Fibroblast of the conjunctiva (primary cell): ENCODE measurements around the gene VWA5B1.
"Not testable (repeated sequence)": the region's sequence is repeated elsewhere in the genome, so short reads cannot be mapped to it uniquely, and the experiment has no call there.

Experiments used
- DNase-seq: peaks from one replicate; pipeline ENCODE4 v3.0.0-alpha.2; 2010; ENCODE audit warnings: low read depth

Gene VWA5B1, protein sequence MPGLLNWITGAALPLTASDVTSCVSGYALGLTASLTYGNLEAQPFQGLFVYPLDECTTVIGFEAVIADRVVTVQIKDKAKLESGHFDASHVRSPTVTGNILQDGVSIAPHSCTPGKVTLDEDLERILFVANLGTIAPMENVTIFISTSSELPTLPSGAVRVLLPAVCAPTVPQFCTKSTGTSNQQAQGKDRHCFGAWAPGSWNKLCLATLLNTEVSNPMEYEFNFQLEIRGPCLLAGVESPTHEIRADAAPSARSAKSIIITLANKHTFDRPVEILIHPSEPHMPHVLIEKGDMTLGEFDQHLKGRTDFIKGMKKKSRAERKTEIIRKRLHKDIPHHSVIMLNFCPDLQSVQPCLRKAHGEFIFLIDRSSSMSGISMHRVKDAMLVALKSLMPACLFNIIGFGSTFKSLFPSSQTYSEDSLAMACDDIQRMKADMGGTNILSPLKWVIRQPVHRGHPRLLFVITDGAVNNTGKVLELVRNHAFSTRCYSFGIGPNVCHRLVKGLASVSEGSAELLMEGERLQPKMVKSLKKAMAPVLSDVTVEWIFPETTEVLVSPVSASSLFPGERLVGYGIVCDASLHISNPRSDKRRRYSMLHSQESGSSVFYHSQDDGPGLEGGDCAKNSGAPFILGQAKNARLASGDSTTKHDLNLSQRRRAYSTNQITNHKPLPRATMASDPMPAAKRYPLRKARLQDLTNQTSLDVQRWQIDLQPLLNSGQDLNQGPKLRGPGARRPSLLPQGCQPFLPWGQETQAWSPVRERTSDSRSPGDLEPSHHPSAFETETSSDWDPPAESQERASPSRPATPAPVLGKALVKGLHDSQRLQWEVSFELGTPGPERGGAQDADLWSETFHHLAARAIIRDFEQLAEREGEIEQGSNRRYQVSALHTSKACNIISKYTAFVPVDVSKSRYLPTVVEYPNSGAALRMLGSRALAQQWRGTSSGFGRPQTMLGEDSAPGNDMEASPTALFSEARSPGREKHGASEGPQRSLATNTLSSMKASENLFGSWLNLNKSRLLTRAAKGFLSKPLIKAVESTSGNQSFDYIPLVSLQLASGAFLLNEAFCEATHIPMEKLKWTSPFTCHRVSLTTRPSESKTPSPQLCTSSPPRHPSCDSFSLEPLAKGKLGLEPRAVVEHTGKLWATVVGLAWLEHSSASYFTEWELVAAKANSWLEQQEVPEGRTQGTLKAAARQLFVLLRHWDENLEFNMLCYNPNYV

DNA sequence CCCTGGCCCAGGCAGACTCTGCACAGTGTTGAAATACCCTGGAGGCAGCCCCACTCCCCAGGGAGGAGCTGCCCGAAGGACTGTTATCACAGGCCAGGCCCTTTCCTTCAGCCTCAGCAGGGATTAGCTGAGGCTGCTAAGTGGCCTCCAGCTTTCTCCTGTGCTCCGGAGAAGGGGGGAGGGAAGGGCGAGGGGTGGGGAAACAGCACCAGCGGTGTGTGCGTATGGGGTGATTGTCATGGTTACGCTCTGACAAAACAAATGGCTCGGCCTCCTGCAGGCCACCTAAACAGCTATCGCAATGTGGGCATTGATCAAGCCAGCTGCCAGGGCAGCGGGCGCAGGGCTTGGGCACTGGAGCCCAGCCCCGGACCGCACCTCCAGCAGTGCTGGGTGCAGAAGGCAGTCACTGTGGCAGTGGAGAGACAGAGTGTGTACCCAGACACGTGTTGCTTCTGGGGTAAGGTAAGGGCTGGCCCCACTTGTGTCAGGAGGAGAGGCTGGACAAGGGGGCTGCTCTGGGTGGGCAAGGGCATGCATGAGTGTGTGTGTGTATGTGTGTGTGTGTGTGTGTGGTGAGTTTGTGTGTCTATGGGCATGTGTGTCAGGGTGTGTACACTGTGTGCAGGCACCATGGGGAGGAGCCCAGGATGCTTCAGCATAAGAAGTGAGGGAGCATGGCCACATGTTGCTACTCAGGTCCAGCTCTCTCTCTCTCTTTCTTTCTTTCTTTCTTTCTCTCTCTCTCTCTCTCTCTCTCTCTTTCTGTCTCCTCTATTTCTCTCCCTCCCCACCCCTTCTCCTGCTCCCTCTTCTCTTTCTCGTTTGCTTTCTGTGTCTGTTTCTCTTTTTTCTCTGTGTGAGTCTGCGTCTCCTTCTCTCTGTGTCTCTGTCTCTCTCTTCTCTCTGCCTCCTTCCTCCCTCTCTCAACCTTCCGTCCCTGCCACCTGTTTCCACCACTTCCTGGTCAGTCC lies at the start of gene VWA5B1:
Gene VWA5B1, plus strand, starts transcription at position 252 of the 974 bp plus-strand sequence. CDS start 19,727 bp downstream, outside the sequence.
- no peak for DNase-seq

DNA sequence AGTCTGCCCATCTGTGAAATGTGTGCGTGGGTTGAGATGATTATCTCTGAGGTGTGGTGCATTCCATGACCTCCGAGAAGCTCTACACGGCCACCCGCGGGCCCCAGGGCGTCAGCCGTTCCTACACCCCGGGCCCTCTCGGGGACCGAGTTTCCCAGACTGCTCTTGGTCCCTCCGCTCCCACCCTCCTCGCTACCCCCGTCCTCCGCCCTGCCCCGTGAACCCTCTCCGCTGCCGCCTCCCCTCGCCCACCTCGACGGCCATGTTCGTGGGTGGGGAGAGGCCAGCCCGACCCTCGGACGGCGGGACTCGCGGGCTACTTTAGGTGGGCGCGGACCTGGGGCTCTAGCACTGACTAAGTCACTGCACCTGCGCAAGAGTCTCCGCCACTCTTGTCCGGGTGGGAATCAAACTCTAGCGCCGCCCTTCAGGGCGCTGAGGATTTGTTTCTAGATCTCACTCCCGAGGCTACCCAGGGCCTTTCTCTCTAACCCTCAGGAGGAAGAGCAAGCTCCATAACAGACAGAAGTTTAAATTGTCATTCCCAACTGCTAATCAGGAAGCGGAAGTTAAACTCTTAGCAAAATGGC lies 47.7 kb upstream of the VWA5B1 start:
- DNase-seq, result no peak

DNA sequence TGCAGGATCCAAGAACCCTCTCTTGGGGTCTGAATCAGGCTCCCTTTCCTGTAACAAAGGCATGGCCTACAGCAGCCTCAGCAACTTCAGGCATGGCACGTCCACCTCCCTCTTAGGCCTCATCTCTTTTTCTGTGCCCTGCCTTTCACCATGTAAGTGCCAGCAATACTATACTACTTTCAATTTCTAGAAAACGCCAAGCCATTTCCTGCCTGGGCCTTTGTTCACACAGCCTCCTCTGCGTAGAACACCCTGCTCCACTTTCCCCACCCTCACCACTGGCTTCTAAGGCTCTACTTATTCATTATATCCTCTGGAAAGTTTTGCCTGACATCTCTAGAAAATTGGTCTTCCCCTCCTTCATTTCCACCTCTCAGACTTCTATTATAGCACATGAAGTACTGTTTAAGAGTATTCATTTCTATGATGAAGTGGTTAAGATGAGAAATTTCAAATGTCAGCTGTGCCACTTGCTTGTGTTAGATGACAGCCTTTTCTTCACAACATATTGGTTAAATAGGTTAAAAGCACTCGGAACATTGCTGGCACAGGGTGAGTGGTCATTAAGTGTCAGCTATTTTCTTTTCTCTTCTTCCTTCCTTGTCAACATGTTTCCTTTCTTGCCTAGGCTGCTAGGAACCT lies 41.6 kb upstream of the VWA5B1 start:
- no peak for DNase-seq

DNA sequence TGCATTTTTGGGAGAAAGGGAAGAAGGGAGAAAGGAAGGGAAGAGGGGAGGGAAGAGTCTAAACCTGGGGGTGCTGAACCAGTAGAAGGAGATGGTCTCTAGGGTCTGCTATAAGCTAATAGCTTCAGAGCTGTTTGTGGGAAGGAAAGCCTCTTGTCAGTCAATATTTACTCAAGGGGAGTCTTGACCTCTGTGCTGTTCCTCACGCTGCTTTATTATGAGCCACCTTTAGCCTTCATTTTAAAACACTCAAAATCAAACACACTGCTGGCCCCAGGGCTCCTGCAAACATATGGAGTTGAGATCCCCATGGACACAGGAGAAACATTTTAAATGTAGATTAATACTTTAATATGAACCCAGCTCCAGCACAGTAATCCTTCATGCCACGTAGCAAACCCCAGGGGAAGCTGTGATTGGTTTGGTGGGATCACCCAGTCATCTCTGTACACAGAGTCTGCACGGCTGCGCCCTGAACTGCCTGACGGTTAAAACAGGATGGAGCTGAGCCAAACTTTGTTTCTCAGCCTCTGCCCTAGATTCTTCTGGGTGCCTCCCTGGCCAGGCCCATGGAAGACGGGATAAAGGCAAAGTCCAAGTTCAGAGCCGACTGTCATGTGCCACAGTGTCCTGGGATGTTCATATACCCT lies 40.2 kb upstream of the VWA5B1 start:
- peak; percentile 4 for DNase-seq

DNA sequence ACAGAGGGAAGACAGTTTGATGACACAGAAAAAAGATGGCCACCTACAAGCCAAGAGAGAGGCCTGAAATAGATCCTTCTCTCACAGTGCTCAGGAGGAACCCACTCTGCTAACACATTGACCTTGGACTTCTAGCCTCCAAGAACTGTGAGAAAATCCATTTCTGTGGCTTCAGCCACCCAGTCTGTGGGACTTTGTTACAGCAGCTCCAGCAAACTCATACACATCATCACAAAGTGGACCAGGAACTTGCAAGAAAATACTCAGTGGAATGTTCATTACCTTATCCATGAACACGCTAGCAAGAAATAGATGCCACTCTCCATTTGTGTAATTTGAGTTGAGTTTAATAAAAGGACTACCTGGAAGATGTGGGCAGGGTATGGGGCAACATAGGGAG lies 38.1 kb upstream of the VWA5B1 start:
- no peak for DNase-seq

DNA sequence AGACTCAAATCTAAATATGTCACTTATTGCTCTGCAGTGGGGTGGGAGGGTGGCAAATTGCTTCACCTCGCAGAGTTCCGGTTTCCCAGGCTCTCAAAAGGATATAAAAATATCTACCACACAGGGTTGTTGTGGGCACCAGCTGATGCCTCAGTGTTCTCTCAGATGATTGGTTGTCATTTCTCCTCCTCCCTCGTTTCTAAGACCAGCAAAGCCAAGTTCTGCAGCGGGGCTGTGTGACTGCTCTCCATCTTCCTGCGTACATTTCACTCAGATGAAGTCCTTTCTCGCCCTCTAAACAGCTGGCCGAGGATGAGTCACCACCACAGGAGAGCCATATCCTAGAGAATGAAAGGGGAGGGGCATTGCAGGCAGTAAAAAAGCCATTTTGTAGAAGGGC lies 35.0 kb upstream of the VWA5B1 start:
- DNase-seq, result no peak

DNA sequence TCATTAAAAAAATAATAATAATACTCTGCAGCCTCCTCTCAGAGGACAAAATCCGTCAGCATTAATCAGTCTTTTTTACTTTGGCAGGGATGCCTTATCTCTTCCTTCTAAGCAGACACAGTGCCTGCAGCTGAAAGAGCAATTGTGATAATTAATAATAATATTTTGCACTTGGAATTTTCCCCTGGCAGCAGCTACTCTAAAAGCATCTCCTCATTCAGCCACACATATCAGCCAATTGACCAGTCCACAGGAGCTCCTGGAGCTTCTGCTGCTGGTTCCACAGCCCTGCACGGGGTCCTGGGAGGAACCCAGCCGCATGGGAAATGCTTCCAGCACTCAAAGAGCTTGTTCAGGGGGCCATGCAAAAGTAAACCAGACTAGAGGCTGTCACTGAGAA lies 31.0 kb upstream of the VWA5B1 start:
- no peak for DNase-seq

DNA sequence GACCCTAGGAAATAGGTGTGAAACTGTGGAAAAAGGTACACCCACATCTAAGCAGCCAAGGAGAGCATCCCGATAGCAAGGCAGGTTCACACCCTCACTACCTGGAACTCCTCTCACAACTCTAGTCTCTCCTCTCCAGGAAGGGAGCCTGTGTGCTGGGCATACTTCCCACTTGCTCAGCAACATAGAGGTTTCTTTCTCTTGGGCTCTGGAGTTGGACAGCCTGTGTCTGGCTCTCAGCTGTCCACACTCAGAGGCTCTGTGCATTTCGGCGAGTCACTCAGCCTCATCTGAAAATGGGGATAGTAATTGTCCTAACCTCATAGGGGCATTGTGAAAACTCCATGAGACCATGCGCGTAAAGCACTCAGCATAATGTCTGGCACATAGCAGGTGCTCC lies 29.6 kb upstream of the VWA5B1 start:
- no peak for DNase-seq

DNA sequence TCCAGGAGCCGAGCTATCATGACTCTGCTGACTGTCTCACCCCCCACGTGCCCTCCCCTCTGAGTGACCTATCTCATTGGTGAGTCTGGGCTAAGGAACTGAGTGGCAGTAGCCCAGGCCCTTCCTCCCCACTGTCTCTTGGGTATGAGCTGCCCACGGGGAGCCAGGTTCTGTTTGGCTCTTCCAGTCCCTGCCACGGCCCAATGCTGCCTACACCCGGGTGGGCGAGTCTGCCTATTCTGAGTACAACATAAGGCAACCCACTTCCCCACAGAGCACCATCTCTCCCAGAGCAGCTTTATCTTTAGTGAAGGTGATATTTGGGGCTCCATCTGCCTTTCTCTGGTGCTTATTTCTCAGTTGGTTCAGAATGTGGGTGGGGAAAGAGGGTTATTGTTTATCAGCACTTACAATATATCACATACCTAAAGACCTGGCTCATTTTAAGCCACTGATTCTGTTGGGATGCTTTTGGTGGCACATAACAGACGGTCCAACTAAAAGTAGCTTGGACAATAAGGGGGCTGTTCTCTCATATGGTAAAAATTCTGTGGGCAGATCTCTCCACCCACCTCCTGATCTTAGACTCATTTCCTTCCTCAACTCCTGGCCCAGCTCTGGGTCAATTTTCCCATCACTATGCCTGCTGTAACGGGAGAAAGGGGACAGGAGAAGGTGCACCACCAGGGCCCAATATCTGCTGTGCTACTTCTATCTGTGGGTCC lies 27.7 kb upstream of the VWA5B1 start:
- no peak for DNase-seq

DNA sequence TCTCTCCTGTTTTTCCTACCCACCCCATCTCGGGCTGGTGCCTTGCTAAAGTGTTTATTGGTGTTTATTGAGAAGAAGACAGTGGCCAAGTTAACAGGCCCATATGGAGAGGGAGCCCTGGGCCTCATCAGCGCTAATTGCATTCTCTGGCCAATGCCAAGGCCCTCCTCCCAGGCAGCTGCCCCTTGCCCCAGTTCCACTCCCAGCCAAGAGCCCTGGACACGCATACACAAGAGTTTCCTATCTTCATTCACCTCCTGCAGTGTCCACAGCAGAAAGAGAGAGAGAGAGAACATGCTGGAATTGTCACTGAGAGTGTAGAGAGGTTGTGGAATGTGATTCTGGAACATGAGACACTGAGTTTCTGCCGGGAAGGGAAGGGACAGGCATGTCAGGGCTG lies 25.4 kb upstream of the VWA5B1 start:
- no peak for DNase-seq

DNA sequence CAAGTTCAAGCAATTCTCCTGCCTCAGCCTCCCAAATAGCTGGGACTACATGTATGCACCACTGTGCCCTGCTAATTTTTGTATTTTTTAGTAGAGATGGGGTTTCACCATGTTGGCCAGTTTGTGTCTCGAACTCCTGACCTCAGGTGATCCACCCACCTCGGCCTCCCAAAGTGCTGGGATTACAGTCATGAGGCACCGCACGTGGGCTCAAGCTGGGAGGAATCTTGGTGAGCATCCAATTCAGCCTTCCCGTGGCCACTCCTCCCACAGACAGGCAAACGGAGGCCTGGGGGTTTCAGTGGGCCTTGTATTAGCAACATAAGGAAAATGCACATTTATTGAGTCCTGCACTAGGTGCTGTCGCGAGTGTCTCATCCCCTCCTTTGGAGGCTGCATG lies 24.5 kb upstream of the VWA5B1 start:
- DNase-seq, result no peak

DNA sequence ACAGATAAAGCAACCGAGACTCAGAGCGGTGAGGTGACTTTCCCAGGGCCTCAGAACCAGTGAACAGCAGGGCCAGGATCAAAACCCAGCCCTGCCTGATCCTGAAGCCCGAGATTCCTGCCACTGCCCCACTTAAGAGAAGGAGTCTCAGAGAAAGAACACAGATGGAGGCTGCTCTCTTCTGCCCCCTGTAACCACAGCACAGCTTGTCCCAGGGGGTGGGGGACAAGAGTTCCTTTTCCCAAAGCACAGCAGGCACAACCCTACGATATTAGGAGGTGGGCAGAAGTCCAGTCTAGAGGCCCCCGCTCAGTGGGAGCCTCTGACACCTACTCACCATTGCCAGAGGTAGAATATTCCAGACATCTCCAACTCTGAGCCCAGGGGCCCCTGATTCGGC lies 24.0 kb upstream of the VWA5B1 start:
- no peak for DNase-seq

DNA sequence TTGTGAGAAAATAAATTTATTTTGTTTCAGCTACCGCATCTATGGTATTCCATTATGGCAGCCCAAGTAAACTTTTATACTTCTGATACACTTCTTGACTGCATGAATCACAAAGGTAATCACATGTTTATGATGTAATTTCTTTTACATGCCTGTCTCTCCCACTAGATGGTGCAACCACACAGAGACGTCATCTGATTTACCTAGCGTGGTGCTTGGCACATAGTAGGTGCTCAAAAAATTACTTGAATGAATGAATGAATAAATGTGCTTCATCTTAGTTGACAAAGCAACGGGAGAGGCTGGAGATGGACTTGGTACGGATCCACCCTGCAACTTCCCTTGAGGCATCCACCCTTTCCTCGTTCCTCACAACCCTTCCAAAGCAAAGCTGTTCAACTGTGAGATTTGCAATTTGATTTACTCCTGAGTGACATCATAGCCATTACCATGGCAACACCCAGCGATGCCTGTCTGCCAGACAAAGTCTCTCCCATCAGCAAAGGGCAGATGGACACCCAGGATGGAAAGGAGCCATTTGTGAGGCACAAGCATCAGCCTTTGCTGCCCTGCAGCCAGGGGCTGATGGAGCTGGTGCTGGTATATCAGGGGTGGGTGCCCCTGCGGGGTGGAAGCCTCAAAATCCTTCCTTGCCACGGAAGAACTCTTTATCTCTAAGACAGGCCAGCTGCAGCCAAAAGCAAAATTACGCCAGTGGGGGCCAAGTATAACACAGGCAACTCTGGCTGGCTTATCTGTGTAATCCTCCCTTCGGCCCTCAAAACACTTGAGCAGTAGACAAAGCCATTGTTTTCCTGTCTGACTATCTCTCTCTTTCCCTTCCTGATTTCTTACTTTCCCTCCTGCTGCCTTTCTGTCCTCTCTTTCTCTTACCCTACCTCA lies 18.9 kb upstream of the VWA5B1 start:
- DNase-seq, result no peak

DNA sequence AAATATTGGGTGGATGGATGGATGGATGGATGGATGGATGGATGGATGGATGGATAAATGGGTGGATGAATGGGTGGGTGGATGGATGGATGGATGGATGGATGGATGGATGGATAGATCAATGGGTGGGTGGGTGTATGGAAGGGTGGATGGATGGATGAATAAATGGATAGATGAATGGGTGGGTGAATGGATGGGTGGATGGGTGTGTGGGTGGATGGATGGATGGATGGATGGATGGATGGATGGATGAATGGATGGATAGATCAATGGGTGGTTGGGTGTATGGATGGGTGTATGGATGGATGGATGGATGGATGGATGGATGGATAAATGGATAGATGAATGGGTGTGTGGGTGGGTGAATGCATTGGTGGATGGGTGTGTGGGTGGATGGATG lies 17.0 kb upstream of the VWA5B1 start:
- DNase-seq, result not testable (repeated sequence)

DNA sequence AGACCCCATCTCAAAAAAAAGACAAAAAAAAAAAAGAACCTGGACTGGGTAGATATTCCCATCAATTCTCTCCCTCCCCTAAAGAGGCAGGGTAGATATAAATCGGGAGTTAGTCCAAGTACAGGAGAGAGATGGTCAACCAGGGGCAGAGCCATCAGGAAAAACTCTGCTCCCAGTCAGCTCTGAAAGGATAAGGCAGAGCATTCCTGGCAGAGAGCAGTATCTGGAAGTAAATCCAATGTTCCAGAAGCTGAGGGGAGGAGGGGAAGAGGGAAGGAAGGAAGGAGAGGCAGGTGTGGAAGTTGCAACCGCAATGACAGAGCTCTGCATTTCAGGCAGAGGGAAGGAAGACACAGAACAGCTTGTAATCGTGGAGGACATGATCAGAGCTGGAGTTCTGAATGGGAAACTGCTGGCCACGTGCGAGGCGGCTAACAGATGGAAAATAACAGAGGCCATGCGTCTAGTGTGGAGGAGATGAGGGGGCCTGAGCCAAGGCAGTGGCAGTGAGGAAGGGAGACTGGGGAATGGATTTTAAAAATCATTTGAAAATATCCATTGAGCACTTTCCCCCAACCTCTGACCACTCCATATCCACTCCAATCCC lies 15.3 kb upstream of the VWA5B1 start:
- no peak for DNase-seq

DNA sequence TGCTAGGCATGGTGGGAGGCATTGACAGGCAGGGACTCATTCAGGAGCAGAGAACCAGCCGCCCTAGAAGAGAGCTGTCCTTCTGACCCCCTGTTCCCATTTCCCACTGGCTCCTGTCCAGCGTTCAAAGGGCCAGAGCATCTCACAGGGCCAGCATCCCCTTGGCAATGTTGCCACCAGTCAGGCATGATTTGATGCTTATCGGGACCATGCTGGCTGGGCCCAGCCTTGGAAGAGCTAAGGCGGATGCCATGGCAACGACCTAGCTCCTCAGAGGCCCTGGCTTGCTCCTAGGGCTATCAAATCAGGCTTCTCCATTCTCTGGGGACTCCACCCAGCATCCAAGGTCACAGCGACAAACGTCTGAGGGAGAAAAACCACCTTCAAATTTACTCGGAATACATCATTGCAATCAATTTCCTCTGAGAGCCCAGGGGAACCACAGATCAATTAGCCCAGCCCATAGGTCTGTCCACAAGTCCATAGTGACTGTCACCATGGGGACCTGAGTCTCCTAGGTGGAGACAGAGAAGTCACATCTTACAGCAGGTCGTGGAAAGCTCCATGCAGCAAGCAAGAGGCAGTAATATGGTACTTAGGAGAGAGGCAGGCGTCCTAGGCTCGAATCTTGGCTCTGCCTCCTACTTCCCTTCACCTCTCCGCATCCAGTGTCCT lies 14.1 kb upstream of the VWA5B1 start:
- DNase-seq, result no peak

DNA sequence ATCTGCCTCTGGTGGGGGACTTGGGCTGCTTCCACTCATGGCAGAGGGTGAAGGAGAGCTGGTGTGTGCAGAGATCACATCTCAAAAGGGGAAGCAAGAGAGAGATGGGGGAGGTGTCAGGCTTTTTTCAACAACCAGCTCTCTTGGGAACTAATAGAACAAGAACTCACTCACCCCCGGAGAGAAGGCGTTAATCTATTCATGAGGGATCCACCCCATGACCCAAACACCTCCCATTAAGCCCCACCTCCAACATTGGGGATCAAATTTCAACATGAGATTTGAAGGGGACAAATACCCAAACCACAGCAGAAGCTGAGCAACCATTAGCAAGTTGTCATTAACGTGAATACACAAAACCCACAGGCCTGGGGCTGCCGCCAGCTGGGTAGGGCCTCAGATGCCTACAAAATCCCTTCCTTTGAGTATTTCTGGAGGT lies 12.0 kb upstream of the VWA5B1 start:
- no peak for DNase-seq
